Measurements from ENCODE around the gene ADORA2B. TPM values are rescaled to one million over a fixed set of nuclear protein-coding genes. Genes with fewer than 3 reads are reported as not detected.
"Not testable (repeated sequence)": the region's sequence is repeated elsewhere in the genome, so short reads cannot be mapped to it uniquely, and the experiment has no call there.

ADORA2B gene
- total RNA-seq = 8.9 TPM in 2 replicates
- long read RNA-seq, transcript ADORA2B-201 (2 exons, 1,735 nt) = major isoform, 8 of 9 reads
- long read RNA-seq, partial matches to known transcripts = 0 of 9 reads
- long read RNA-seq, other reads (novel, unspliced or antisense) = 1 of 9 reads

DNA sequence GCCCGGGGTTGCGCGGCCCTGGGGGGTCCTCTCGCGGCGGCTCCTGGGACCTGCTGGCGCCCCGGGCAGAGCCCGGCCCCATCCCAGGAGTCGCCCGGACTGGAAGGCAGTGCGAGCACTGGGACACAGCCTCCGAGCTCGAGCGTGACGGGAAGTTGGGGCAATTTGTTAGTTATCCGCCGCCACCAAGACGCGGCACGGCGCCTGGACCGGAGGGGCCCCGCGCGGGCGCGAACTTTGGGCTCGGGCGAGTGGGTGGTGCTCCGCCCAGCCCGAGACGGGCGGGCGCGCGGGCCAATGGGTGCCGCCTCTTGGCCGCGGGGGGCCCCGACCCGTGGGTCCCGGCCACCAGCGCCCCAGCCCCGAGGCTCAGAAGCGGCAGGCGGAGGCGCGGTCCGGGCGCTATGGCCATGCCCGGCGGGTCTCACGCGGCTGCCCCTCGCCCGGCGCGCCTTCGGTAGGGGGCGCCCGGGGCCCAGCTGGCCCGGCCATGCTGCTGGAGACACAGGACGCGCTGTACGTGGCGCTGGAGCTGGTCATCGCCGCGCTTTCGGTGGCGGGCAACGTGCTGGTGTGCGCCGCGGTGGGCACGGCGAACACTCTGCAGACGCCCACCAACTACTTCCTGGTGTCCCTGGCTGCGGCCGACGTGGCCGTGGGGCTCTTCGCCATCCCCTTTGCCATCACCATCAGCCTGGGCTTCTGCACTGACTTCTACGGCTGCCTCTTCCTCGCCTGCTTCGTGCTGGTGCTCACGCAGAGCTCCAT, at the start of gene ADORA2B:
ADORA2B (plus strand) TSS at position 372 of the 768 bp plus-strand sequence; CDS start at position 491, 119 bp downstream.
- H3K36me3 Mint-ChIP-seq (ENCODE audit: unreplicated experiment) = peaks cover 2% of the 10 kb centered on the region
- peak; percentile 91 for DNase-seq (ENCODE audit: extremely low spot score, unreplicated experiment)
- TF ChIP-seq, protein P1, sequence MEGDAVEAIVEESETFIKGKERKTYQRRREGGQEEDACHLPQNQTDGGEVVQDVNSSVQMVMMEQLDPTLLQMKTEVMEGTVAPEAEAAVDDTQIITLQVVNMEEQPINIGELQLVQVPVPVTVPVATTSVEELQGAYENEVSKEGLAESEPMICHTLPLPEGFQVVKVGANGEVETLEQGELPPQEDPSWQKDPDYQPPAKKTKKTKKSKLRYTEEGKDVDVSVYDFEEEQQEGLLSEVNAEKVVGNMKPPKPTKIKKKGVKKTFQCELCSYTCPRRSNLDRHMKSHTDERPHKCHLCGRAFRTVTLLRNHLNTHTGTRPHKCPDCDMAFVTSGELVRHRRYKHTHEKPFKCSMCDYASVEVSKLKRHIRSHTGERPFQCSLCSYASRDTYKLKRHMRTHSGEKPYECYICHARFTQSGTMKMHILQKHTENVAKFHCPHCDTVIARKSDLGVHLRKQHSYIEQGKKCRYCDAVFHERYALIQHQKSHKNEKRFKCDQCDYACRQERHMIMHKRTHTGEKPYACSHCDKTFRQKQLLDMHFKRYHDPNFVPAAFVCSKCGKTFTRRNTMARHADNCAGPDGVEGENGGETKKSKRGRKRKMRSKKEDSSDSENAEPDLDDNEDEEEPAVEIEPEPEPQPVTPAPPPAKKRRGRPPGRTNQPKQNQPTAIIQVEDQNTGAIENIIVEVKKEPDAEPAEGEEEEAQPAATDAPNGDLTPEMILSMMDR (IDR thresholded peaks at IDR 0.05) = peak; percentile 77
- peaks cover 40% of the 10 kb centered on the region for H3K4me1 Mint-ChIP-seq (ENCODE audit: unreplicated experiment)
- peak within 1 kb of the TSS; percentile 77 for H3K27ac Mint-ChIP-seq (ENCODE audit: unreplicated experiment)
- H3K9me3 Mint-ChIP-seq (ENCODE audit: unreplicated experiment) = no peaks in the 10 kb centered on the region
- H3K4me3 Mint-ChIP-seq (ENCODE audit: unreplicated experiment) = peak within 1 kb of the TSS; percentile 76
- no peaks in the 10 kb centered on the region for H3K27me3 Mint-ChIP-seq (ENCODE audit: unreplicated experiment)

DNA sequence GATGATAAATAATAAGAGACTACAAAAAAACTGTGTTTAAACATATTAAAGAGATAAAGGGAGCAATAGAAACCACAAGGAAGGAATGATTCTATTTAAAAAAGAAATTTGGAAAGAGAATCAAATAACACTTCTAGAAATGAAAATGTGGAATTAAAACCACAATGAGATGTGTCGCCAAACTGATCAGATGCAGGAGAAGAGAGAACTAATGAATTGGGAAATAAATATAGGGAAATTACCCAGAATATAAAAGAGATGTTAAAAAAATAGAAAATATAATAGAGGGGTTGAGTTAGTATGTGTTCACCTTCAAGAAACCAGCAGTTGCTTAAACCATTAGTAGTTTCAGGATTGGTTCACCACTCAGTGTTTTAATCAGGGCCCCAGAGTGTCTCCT, 48.7 kb upstream of the ADORA2B start:
- Mint-ChIP-seq H3K9me3 (ENCODE audit: unreplicated experiment) (peaks cover 5% of the 10 kb centered on the region), H3K27me3 (ENCODE audit: unreplicated experiment) (no peaks in the 10 kb centered on the region), H3K36me3 (ENCODE audit: unreplicated experiment) (no peaks in the 10 kb centered on the region), H3K4me3 (ENCODE audit: unreplicated experiment) (no peak overlapping the region), H3K27ac (ENCODE audit: unreplicated experiment) (no peak overlapping the region), H3K4me1 (ENCODE audit: unreplicated experiment) (peaks cover 41% of the 10 kb centered on the region)
- no peak for DNase-seq (ENCODE audit: extremely low spot score, unreplicated experiment)
- TF ChIP-seq, protein P1 (IDR thresholded peaks at IDR 0.05) = no peak

DNA sequence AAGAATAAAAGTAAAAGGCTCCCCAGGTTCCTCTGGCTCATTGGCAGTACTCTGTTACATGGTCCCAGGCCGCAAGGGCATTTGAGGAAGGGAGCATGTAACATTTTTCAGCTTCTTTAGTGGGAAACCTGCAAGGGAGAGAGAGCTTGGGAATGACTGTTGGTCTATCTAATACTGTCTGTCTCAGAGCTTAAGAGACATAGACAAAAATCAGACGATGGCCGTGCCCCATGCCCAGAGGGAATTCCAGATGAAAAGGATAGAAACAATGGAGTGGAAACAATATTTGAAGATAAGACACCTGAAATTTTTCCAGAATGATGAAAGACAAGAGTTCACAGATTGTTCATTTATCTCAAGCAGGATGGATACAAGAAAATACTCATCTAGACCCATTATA, 48.1 kb upstream of the ADORA2B start:
- Mint-ChIP-seq H3K36me3 (ENCODE audit: unreplicated experiment) (no peaks in the 10 kb centered on the region), H3K4me1 (ENCODE audit: unreplicated experiment) (peaks cover 36% of the 10 kb centered on the region), H3K27ac (ENCODE audit: unreplicated experiment) (no peak overlapping the region), H3K9me3 (ENCODE audit: unreplicated experiment) (peaks cover 5% of the 10 kb centered on the region), H3K4me3 (ENCODE audit: unreplicated experiment) (no peak overlapping the region), H3K27me3 (ENCODE audit: unreplicated experiment) (no peaks in the 10 kb centered on the region)
- TF ChIP-seq, protein P1 (IDR thresholded peaks at IDR 0.05) = no peak
- DNase-seq (ENCODE audit: extremely low spot score, unreplicated experiment) = no peak

DNA sequence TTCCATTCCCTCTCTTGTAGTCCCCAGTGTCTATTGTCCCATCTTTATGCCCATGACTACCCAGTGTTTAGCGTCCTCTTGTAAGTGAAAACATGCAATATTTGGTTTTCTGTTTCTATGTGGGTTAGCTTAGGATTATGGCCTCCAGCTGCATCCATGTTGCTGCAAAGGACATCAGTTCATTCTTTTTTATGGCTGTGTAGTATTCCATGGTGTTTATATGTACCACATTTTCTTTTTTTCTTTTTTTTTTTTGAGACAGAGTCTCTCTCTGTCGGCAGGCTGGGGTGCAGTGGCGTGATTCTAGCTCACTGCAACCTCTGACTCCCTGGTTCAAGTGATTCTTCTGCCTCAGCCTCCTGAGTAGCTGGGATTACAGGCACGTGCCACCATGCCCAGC, 45.3 kb upstream of the ADORA2B start:
- not testable (repeated sequence) for H3K27me3 Mint-ChIP-seq (ENCODE audit: unreplicated experiment); H3K27ac Mint-ChIP-seq (ENCODE audit: unreplicated experiment); H3K4me3 Mint-ChIP-seq (ENCODE audit: unreplicated experiment); H3K9me3 Mint-ChIP-seq (ENCODE audit: unreplicated experiment); H3K36me3 Mint-ChIP-seq (ENCODE audit: unreplicated experiment)
- H3K4me1 Mint-ChIP-seq (ENCODE audit: unreplicated experiment) = peaks cover 14% of the 10 kb centered on the region
- peak; percentile 13 for DNase-seq (ENCODE audit: extremely low spot score, unreplicated experiment)

DNA sequence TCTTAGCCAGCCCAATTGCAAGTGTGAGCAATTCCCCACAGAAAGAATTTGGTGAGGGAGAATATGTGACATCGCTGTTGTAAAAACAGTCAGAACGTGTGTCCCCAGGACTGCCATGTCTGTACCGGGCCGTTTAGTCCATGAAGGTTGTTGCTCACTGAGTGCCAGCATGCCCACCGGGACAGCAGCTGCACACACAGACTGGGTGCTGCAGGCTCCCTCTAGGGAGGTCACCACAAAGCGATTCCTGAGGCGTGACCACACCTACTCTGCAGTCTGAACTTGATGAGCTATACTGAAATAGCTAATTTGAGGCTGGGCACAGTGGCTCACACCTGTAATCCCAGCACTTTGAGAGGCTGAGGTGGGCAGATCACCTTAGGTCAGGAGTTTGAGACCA, 44.1 kb upstream of the ADORA2B start:
- TF ChIP-seq, protein P1 (IDR thresholded peaks at IDR 0.05) = no peak
- Mint-ChIP-seq H3K4me3 (ENCODE audit: unreplicated experiment) (no peak overlapping the region), H3K9me3 (ENCODE audit: unreplicated experiment) (peaks cover 5% of the 10 kb centered on the region), H3K27ac (ENCODE audit: unreplicated experiment) (no peak overlapping the region), H3K4me1 (ENCODE audit: unreplicated experiment) (peaks cover 14% of the 10 kb centered on the region), H3K36me3 (ENCODE audit: unreplicated experiment) (no peaks in the 10 kb centered on the region), H3K27me3 (ENCODE audit: unreplicated experiment) (no peaks in the 10 kb centered on the region)
- DNase-seq (ENCODE audit: extremely low spot score, unreplicated experiment) = peak; percentile 67

DNA sequence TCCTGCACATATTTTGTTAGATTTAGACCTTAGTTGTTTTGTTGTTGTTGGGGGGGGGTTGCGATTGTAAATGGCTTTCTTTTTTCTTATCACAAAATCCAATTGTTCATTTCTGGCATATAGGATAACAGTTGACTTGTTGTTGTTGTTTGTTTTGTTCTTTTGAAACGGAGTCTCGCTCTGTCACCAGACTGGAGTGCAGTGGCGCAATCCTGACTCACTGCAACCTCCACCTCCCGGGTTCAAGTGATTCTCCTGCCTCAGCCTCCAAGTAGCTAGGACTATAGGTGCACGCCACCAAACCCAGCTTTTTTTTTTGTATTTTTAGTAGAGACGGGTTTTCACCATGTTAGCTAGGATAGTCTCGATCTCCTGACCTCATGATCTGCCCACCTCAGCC, 39.7 kb upstream of the ADORA2B start:
- not testable (repeated sequence) for H3K9me3 Mint-ChIP-seq (ENCODE audit: unreplicated experiment); H3K27ac Mint-ChIP-seq (ENCODE audit: unreplicated experiment); H3K36me3 Mint-ChIP-seq (ENCODE audit: unreplicated experiment); DNase-seq (ENCODE audit: extremely low spot score, unreplicated experiment); H3K27me3 Mint-ChIP-seq (ENCODE audit: unreplicated experiment); H3K4me3 Mint-ChIP-seq (ENCODE audit: unreplicated experiment)
- peaks cover 19% of the 10 kb centered on the region for H3K4me1 Mint-ChIP-seq (ENCODE audit: unreplicated experiment)

Data from osteocyte (in vitro differentiated cells).